ENCODE measurements around the gene CCDC107.
A peak's percentile ranks its signal among the peaks of the same experiment; 100 is the strongest.

GRCh38 chr9:35646533-35647265 is 11.4 kb upstream of the CCDC107 start:
- 0 out of 2 replicates have a peak, but pooled peaks have one; percentile 37 for TF ChIP-seq POLR2A (IDR thresholded peaks at IDR 0.05; ENCODE audit: low read depth, low read length)
- TF ChIP-seq POLR2AphosphoS5 (IDR thresholded peaks at IDR 0.05; ENCODE audit: low read depth, low read length): peak; percentile 52; the same call in 1 of the 2 replicates
- no peak; the same call in 1 of the 2 replicates for TF ChIP-seq TAF1 (IDR thresholded peaks at IDR 0.05; ENCODE audit: low read depth, low read length)
- no peak for TF ChIP-seq PAX5 (IDR thresholded peaks at IDR 0.05; ENCODE audit: insufficient read depth, low read length, severe bottlenecking)
- peak; percentile 68; the same call in 1 of the 2 replicates for TF ChIP-seq POU2F2 (IDR thresholded peaks at IDR 0.05; ENCODE audit: low read depth, low read length)
- TF ChIP-seq SPI1 (IDR thresholded peaks at IDR 0.05; ENCODE audit: low read depth, low read length): no peak

Measured in GM12891 (cell line).